Measurements from ENCODE around the gene BCAR3.

Gene BCAR3

DNA sequence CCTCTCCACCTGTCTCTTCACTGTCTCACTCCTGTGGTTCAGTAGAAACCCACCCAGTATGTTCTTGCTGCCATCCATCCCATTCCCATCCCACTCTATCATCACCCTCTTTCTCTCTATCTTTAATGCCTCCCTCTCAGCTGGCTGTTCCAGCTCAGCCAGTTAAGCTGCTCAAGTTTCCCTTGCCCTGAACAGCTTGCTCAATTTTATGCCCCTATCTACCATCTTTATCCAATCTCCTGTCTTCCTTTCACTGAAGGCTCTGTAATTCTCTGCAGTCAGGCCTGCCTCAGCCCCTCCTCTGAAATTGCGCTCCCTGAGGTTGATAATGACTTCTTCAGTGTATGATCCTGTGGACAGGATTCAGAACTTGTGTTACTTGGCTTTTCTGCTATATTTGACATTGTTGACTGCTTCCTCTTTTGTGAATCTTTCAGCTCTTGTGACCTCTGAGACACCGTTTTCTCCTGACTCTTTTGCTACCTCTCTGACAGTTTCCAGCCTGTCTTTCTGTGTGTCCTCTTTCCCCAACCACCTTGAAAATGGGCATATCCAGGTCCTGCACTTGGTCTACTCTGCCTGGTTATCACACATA is 13.9 kb upstream of the BCAR3 start:
- no peaks in the 10 kb centered on the region for H3K36me3 ChIP-seq
- H3K9me3 ChIP-seq, result no peaks in the 10 kb centered on the region
- no peaks in the 10 kb centered on the region for H3K4me1 ChIP-seq (ENCODE audit: control insufficient read depth in 1 of 2, insufficient read depth in 1 of 2, low read depth in 1 of 2, low read length in 1 of 2)
- peaks cover 27% of the 10 kb centered on the region for H3K27me3 ChIP-seq
- TF ChIP-seq, protein P1, sequence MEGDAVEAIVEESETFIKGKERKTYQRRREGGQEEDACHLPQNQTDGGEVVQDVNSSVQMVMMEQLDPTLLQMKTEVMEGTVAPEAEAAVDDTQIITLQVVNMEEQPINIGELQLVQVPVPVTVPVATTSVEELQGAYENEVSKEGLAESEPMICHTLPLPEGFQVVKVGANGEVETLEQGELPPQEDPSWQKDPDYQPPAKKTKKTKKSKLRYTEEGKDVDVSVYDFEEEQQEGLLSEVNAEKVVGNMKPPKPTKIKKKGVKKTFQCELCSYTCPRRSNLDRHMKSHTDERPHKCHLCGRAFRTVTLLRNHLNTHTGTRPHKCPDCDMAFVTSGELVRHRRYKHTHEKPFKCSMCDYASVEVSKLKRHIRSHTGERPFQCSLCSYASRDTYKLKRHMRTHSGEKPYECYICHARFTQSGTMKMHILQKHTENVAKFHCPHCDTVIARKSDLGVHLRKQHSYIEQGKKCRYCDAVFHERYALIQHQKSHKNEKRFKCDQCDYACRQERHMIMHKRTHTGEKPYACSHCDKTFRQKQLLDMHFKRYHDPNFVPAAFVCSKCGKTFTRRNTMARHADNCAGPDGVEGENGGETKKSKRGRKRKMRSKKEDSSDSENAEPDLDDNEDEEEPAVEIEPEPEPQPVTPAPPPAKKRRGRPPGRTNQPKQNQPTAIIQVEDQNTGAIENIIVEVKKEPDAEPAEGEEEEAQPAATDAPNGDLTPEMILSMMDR (IDR thresholded peaks at IDR 0.05), result no peak
- H3K4me3 ChIP-seq (ENCODE audit: low read depth in 1 of 2, low read length in 1 of 2), result no peak overlapping the region
- H3K27ac ChIP-seq, result no peak overlapping the region

DNA sequence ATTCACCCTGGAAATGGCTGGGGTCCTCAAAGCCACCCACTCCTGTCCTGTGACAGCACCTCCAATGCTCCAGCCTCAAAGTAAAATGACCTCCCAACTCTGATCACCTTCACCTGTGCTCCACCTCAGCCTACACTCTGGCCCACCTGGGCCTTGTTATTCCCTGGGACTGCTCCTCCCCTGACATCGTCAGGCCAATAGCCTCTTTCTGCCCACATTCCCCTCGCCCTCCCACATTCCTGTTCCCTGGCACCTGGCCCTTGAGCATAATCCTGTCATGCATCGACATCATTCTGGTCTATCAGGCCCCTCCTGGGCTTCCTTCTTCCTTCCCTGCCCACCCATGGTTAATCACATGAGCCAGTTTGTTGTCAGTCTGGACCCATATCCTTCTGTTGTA is 13.2 kb upstream of the BCAR3 start:
- H3K4me3 ChIP-seq (ENCODE audit: low read depth in 1 of 2, low read length in 1 of 2), result no peak overlapping the region
- H3K27me3 ChIP-seq, result peaks cover 27% of the 10 kb centered on the region
- no peak overlapping the region for H3K27ac ChIP-seq
- no peaks in the 10 kb centered on the region for H3K36me3 ChIP-seq
- no peaks in the 10 kb centered on the region for H3K4me1 ChIP-seq (ENCODE audit: control insufficient read depth in 1 of 2, insufficient read depth in 1 of 2, low read depth in 1 of 2, low read length in 1 of 2)
- TF ChIP-seq, protein P1 (IDR thresholded peaks at IDR 0.05), result no peak
- no peaks in the 10 kb centered on the region for H3K9me3 ChIP-seq

DNA sequence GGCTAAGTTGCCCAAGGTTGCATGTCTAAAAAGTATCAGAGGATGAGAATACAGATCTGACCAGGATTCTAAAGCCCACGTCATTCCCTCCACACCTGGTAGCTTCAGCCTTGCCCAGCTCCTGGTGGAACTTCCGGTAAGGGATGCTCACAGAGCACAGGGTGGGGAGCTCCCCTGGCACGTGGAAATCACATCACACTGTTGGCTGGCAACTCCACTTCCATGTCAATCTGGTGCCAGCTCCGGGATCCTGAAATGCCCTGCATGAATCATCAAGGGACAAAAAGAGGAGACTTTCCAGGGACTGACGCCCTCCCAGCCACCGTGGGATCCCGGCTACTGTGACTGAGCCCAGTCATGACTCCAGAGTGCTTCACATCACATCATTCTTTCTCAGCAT is 12.4 kb upstream of the BCAR3 start:
- Histone ChIP-seq H3K9me3 (no peaks in the 10 kb centered on the region), H3K4me3 (ENCODE audit: low read depth in 1 of 2, low read length in 1 of 2) (no peak overlapping the region), H3K4me1 (ENCODE audit: control insufficient read depth in 1 of 2, insufficient read depth in 1 of 2, low read depth in 1 of 2, low read length in 1 of 2) (no peaks in the 10 kb centered on the region), H3K27ac (no peak overlapping the region), H3K27me3 (peaks cover 27% of the 10 kb centered on the region), H3K36me3 (no peaks in the 10 kb centered on the region)
- TF ChIP-seq, protein P1 (IDR thresholded peaks at IDR 0.05), result no peak

DNA sequence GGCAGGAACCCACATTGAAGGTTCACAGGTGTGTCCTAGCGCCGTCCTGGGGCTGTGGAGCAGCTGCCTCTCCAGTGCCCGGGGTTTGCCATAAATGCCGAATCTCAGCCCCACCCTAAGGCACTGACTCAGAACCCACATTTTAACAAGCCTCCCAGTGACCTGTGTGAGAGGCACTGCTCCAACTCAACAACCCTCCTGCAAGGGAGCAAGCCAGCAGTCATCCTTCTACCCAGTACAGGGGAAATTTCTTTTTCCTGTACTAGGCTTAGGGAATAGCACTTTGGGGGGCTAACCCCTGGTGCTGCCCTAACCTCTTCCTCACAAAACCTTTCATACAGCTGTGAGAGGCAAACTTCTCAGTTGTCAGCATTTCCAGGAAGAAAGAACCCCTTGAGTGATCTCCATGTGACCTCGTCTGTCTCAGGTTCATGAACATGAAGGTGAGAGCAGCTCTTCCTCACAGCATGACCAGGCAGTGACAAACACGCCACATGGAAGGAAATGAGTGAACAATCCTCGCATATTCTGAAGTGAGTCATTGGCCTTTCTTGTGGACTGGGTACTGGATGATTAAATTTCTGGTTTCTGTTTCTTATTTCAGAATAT is 11.4 kb upstream of the BCAR3 start:
- H3K27ac ChIP-seq, result no peak overlapping the region
- H3K9me3 ChIP-seq, result no peaks in the 10 kb centered on the region
- H3K4me1 ChIP-seq (ENCODE audit: control insufficient read depth in 1 of 2, insufficient read depth in 1 of 2, low read depth in 1 of 2, low read length in 1 of 2), result no peaks in the 10 kb centered on the region
- H3K4me3 ChIP-seq (ENCODE audit: low read depth in 1 of 2, low read length in 1 of 2), result no peak overlapping the region
- TF ChIP-seq, protein P1 (IDR thresholded peaks at IDR 0.05), result no peak
- peaks cover 27% of the 10 kb centered on the region for H3K27me3 ChIP-seq
- no peaks in the 10 kb centered on the region for H3K36me3 ChIP-seq

DNA sequence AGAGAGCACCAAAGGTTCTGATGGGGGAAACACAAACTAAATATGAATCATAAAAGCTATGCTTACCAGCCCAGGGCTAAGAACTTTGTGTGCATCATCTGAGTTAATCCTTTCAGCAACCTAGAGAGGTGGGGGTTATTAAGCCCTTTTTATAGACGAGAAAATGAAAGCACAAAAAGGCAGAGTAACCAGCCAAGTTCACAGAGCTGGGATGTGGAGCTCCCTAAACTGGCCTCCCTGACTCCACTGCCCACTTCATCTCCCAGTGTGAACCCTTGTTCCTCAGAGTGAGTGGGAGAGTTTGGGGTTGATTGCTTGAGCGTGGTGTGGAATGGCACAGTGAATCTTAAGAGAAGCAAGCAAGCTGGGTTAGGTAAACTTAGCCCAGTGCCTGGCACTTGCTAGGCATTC is 10.8 kb upstream of the BCAR3 start:
- Histone ChIP-seq H3K27ac (no peak overlapping the region), H3K4me3 (ENCODE audit: low read depth in 1 of 2, low read length in 1 of 2) (no peak overlapping the region), H3K36me3 (no peaks in the 10 kb centered on the region), H3K27me3 (peaks cover 27% of the 10 kb centered on the region), H3K4me1 (ENCODE audit: control insufficient read depth in 1 of 2, insufficient read depth in 1 of 2, low read depth in 1 of 2, low read length in 1 of 2) (no peaks in the 10 kb centered on the region), H3K9me3 (no peaks in the 10 kb centered on the region)
- TF ChIP-seq, protein P1 (IDR thresholded peaks at IDR 0.05), result no peak

All from neutrophil (primary cell).